HFFc6 (cell line): ENCODE measurements around the gene SEPTIN7. TPM values are rescaled to one million over a fixed set of nuclear protein-coding genes. Genes with fewer than 3 reads are reported as not detected.

Source experiments
- DNase-seq: peaks from one replicate; pipeline ENCODE4 v3.0.0-alpha.2; 2018
- H3K27ac Mint-ChIP-seq: 2 replicates; pipeline ENCODE4 v1.8.0; 2020; ENCODE audit warnings: mild to moderate bottlenecking, mixed read lengths
- H3K27me3 Mint-ChIP-seq: 2 replicates; pipeline ENCODE4 v1.8.0; 2021; ENCODE audit warnings: mild to moderate bottlenecking, moderate library complexity, mixed read lengths; ENCODE audit not compliant: insufficient read depth
- H3K36me3 Mint-ChIP-seq: 2 replicates; pipeline ENCODE4 v1.8.0; 2021; ENCODE audit warnings: low read depth, mixed read lengths
- H3K4me1 Mint-ChIP-seq: 2 replicates; pipeline ENCODE4 v1.8.0; 2020; ENCODE audit warnings: low read depth, mixed read lengths
- H3K4me3 Mint-ChIP-seq: 2 replicates; pipeline ENCODE4 v1.8.0; 2020; ENCODE audit warnings: mild to moderate bottlenecking, moderate library complexity, mixed read lengths
- H3K9me3 Mint-ChIP-seq: 2 replicates; pipeline ENCODE4 v1.8.0; 2020; ENCODE audit warnings: mild to moderate bottlenecking, mixed read lengths
- total RNA-seq, 6 experiments: library from RNA; stranded (reverse); fragmentation: NEBNext Ultra II Directional; extraction: Animal tissue kit (Norgen Biotek cat#: 25700); gene quantifications; 2 replicates in 1 of 6; 3 replicates in 5 of 6; pipeline ENCODE4 v1.2.3, GENCODE V29; 2021
- TF ChIP-seq, protein P1 (sequence below): fragments of 200-600 bp; sonication (generic); IDR thresholded peaks from 2 replicates; pipeline ENCODE4 v1.5.0; 2021; ENCODE audit warnings: antibody characterized with exemption, mild to moderate bottlenecking

The SEPTIN7 gene
- total RNA-seq, 6 experiments from 2014 or later: 257 to 320 (median 291) TPM

DNA sequence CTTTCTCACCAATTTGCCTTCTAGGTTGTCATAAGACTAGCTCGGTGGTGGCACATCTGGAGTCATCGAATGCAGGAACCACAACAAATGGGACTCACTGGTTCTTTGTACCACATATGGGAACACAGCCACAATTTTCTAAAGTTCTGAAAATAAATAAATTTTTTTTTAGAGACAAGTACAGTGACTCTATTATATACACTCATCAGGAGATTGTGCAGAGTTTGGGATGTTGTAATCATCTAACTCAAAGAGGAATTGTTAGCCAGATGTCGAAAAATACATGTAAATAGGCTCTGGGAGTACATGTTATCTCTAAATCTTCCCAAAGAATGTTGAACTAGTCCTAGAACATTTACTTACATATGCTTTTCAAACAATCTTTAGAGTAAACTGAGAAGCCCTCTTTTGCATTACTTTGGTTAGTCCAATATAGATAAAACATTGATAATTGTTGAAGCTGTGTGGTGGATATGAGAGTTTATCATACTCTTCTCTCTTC, 19.6 kb upstream of the SEPTIN7 start:
- no peaks in the 10 kb centered on the region for H3K9me3 Mint-ChIP-seq
- H3K27ac Mint-ChIP-seq: no peak overlapping the region
- H3K27me3 Mint-ChIP-seq: no peaks in the 10 kb centered on the region; the same call in 1 of the 2 replicates
- DNase-seq: no peak
- H3K4me1 Mint-ChIP-seq: no peaks in the 10 kb centered on the region
- no peaks in the 10 kb centered on the region for H3K36me3 Mint-ChIP-seq
- TF ChIP-seq, protein P1, sequence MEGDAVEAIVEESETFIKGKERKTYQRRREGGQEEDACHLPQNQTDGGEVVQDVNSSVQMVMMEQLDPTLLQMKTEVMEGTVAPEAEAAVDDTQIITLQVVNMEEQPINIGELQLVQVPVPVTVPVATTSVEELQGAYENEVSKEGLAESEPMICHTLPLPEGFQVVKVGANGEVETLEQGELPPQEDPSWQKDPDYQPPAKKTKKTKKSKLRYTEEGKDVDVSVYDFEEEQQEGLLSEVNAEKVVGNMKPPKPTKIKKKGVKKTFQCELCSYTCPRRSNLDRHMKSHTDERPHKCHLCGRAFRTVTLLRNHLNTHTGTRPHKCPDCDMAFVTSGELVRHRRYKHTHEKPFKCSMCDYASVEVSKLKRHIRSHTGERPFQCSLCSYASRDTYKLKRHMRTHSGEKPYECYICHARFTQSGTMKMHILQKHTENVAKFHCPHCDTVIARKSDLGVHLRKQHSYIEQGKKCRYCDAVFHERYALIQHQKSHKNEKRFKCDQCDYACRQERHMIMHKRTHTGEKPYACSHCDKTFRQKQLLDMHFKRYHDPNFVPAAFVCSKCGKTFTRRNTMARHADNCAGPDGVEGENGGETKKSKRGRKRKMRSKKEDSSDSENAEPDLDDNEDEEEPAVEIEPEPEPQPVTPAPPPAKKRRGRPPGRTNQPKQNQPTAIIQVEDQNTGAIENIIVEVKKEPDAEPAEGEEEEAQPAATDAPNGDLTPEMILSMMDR: no peak
- no peak overlapping the region for H3K4me3 Mint-ChIP-seq

DNA sequence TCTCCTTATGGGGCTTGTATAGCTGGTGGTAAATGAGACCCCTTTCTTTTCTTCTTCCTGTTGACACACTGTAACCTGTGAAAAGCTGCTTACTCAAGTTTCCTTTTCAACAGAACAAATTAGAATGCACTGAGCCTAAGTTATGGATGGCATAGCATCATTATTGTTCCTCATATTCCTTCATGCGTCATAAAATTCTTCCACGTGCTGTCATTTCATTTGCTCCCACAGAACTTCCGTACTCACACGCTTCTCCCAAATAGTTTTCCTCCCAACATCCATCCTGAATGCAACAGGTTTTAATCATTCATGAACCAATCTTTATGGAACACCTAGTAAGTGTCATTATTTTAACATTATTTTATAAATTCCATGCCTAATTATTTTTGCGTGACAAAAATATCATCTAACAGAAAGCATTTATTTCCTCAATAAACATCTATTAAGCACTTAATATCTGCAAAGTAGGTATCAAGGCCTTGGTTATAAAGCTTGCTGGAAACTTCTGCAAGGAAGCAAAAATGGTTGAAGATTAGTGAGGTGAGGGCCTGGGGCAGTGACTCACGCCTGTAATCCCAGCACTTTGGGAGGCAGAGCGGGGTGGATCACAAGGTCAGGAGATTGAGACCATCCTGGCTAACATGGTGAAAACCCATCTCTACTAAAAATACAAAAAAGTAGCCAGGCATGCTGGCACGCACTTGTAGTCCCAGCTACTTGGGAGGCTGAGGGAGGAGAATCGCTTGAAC, 18.9 kb upstream of the SEPTIN7 start:
- no peaks in the 10 kb centered on the region for H3K36me3 Mint-ChIP-seq
- H3K27ac Mint-ChIP-seq: no peak overlapping the region
- no peaks in the 10 kb centered on the region for H3K9me3 Mint-ChIP-seq
- no peaks in the 10 kb centered on the region; the same call in none of the 2 replicates for H3K27me3 Mint-ChIP-seq
- H3K4me1 Mint-ChIP-seq: no peaks in the 10 kb centered on the region
- no peak for DNase-seq
- no peak overlapping the region for H3K4me3 Mint-ChIP-seq
- TF ChIP-seq, protein P1: no peak

DNA sequence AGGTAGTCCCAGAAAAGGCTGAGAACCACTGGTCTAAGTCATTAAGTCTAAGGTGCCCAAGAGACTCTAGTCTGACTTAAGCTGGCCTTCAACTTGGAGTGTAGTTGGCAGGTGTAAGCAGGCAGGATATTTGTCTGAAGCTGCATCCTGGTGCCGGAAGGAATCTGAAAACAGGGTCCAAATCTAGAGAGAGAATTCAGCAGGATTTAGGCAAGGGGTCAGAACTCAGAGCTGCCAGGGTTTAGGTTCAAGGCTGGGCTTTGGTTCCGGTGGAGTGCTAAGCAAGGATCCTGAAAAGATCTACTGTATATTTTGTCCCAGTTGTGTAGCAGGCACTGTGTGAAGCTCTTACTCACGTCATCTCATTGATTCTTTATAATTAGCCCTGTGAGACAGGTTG, 16.5 kb upstream of the SEPTIN7 start:
- no peak for DNase-seq
- no peaks in the 10 kb centered on the region for H3K4me1 Mint-ChIP-seq
- no peaks in the 10 kb centered on the region; the same call in none of the 2 replicates for H3K27me3 Mint-ChIP-seq
- TF ChIP-seq, protein P1: no peak
- no peak overlapping the region for H3K4me3 Mint-ChIP-seq
- no peaks in the 10 kb centered on the region for H3K36me3 Mint-ChIP-seq
- no peak overlapping the region for H3K27ac Mint-ChIP-seq
- H3K9me3 Mint-ChIP-seq: peaks cover 6% of the 10 kb centered on the region

DNA sequence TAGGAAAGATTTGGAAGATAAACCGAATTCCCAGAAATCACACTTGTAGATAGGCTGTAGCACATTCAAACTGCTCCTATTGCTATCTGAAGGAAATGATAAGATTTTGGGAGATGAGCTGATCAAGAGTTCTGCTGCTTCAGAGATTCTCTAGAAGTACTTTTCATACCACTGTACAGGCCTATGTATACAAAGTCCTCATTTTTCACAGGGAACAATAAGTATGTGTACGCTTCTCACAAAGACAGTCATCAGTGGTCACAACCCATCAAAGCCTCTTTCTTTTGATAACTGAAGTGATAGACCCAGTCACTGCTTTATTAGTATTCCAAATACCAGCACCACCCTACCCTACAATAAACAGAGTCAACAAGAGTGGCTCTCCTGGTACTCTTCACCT, 15.6 kb upstream of the SEPTIN7 start:
- Mint-ChIP-seq H3K27me3 (no peaks in the 10 kb centered on the region; the same call in none of the 2 replicates), H3K4me1 (no peaks in the 10 kb centered on the region), H3K27ac (no peak overlapping the region), H3K9me3 (peaks cover 10% of the 10 kb centered on the region), H3K4me3 (no peak overlapping the region), H3K36me3 (0 out of 2 replicates have a peak, but pooled peaks cover 4% of the 10 kb centered on the region)
- TF ChIP-seq, protein P1: no peak
- no peak for DNase-seq

DNA sequence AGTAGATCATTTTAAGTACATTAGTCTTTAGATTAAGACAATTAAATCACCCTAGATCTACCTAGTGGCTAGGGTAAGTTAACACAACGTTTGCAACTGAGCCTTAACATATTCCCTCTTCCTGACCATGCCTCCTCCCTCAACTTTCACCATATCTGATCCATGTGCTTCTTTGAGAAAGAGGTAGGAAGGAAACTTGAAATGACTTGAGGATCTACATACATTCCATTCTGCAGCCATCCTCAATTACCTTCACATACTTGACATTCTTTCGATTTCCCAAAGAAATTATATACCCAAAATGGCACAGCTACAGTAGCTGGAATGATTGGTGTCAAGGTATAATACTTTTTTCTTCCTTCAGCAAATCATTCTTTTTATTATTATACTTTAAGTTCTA, 12.9 kb upstream of the SEPTIN7 start:
- H3K27ac Mint-ChIP-seq: no peak overlapping the region
- H3K27me3 Mint-ChIP-seq: no peaks in the 10 kb centered on the region; the same call in none of the 2 replicates
- H3K4me1 Mint-ChIP-seq: no peaks in the 10 kb centered on the region; the same call in 1 of the 2 replicates
- H3K9me3 Mint-ChIP-seq: peaks cover 10% of the 10 kb centered on the region
- no peak overlapping the region for H3K4me3 Mint-ChIP-seq
- DNase-seq: no peak
- TF ChIP-seq, protein P1: no peak
- 0 out of 2 replicates have a peak, but pooled peaks cover 4% of the 10 kb centered on the region for H3K36me3 Mint-ChIP-seq
